ENCODE results near the gene GHDC.
"Not testable (repeated sequence)": the region's sequence is repeated elsewhere in the genome, so short reads cannot be mapped to it uniquely, and the experiment has no call there.

Gene GHDC

DNA sequence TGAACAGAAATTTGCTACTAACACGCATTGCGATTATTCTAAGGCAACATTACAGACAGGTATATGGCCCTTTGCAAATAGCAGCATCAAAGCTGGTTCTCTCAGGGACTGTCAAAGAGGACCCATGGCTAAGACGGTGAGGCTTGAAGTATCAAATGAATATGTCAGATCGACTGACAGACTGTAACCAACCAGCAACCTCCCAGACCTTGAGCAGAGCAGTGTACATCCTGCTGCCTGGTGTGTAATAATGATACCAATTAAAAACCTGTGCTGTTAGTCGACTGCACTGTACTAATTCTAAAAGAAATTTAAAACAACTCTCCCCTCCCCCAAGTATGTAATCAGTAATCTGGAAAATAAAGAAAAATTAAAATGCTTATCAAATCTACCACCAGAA is 35.9 kb upstream of the GHDC start:
- TF ChIP-seq FOXP2 (optimal IDR thresholded peaks at IDR 0.05; ENCODE audit: control extremely low read depth, extremely low read length, insufficient read depth) = no peak
- TF ChIP-seq EZH2 (IDR thresholded peaks at IDR 0.05) = no peak
- TF ChIP-seq POLR2AphosphoS5 (IDR thresholded peaks at IDR 0.05; ENCODE audit: borderline replicate concordance, low read depth, low read length) = no peak
- DNase-seq (ENCODE audit: low read depth, low spot score) = no peak
- H3K36me3 ChIP-seq (ENCODE audit: insufficient read depth, low read length) = no peaks in the 10 kb centered on the region

DNA sequence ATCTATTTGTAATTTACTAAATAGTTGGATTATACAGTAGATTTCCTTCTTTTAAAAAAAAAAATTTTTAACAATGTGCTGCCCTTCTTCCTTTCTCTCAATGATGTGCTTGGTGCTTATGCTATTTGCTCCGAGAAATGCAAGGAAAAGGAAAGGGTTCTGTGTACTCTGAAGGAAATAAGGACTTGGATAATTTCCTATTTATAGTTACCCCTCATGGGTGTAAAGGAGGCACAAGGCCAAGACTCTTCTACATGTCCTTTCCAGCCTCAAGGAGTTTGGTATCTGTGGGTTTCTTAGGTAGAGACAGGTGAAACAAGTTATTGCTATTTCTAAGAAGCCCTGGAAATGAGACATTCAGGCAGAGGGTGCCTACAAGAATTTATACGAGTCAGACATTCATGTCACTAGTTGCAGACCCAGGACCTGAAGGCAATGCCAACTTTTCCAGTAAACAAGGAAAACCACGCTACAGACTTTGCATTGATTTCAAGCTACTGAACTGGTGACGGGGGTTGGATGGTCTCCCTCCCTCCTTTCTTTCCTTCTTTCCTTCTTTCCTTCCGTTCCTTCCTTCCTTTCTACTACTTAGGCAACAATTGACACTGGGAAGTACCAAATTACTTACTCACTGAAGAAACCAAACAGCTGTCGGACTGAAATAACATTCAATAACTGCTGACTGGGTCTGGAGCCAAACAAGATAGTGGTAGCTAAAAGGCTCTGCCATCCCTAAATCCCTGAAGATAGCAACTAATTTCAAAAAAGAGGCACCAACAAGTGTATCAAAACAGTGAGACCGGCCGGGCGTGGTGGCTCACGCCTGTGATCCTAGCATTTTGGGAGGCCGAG is 33.8 kb upstream of the GHDC start:
- Histone ChIP-seq H3K9ac (ENCODE audit: insufficient read length) (no peak overlapping the region), H3K9me3 (ENCODE audit: low read depth, low read length) (no peaks in the 10 kb centered on the region), H3K27ac (no peak overlapping the region), H3K4me3 (no peak overlapping the region), H3K36me3 (ENCODE audit: insufficient read depth, low read length) (no peaks in the 10 kb centered on the region)
- no peak for TF ChIP-seq POLR2AphosphoS5 (IDR thresholded peaks at IDR 0.05; ENCODE audit: borderline replicate concordance, low read depth, low read length)
- TF ChIP-seq EZH2 (IDR thresholded peaks at IDR 0.05) = no peak
- TF ChIP-seq FOXP2 (optimal IDR thresholded peaks at IDR 0.05; ENCODE audit: control extremely low read depth, extremely low read length, insufficient read depth) = no peak
- no peak for DNase-seq (ENCODE audit: low read depth, low spot score)

More for the DNA sequence above, 35.9 kb upstream of the GHDC start:
- Histone ChIP-seq H3K9ac (ENCODE audit: insufficient read length) (no peak overlapping the region), H3K27ac (no peak overlapping the region), H3K9me3 (ENCODE audit: low read depth, low read length) (no peaks in the 10 kb centered on the region), H3K4me3 (no peak overlapping the region)

DNA sequence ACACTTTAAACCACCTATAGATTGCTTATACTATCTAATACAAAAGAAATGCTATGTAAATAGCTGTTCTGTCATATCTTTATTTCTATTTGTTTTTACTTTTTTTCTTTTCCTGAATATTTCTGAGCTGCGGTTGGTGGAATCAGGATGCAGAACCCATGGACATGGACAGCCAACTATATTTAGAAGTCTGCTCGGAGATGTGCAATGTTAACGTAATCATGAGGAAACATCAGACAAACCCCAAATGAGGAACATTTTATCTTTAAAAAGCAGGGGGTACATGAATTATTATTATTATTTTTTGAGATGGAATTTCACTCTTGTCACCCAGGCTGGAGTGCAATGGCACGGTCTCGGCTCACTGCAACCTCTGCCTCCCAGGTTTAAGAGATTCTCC is 31.4 kb upstream of the GHDC start:
- no peaks in the 10 kb centered on the region for H3K36me3 ChIP-seq (ENCODE audit: insufficient read depth, low read length)
- H3K9ac ChIP-seq (ENCODE audit: insufficient read length) = no peak overlapping the region
- TF ChIP-seq POLR2AphosphoS5 (IDR thresholded peaks at IDR 0.05; ENCODE audit: borderline replicate concordance, low read depth, low read length) (no peak), EZH2 (IDR thresholded peaks at IDR 0.05) (no peak), FOXP2 (optimal IDR thresholded peaks at IDR 0.05; ENCODE audit: control extremely low read depth, extremely low read length, insufficient read depth) (no peak)
- DNase-seq (ENCODE audit: low read depth, low spot score) = no peak
- H3K27ac ChIP-seq = no peak overlapping the region
- H3K9me3 ChIP-seq (ENCODE audit: low read depth, low read length) = no peaks in the 10 kb centered on the region
- H3K4me3 ChIP-seq = no peak overlapping the region

DNA sequence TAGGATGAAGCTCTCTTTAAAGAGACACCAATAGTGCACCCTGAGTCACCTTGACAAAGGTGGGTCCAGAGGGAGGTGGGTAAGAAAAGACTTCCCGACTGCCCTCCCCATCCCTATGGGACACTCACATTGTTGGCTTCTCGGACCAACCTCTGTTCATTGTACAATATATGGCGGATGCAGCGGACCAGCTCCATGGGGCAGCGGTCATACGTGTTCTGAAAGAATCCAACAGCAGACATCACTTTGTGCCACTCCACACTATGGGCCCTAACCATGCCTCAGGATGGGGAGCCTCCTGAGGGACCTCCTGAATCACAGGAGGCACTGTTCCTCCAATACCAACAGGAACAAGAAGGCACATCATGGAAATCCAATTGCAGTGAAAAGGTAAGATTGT is 30.4 kb upstream of the GHDC start:
- no peak overlapping the region for H3K4me3 ChIP-seq
- no peak for DNase-seq (ENCODE audit: low read depth, low spot score)
- no peaks in the 10 kb centered on the region for H3K9me3 ChIP-seq (ENCODE audit: low read depth, low read length)
- no peak for TF ChIP-seq POLR2AphosphoS5 (IDR thresholded peaks at IDR 0.05; ENCODE audit: borderline replicate concordance, low read depth, low read length)
- no peak for TF ChIP-seq EZH2 (IDR thresholded peaks at IDR 0.05)
- no peak for TF ChIP-seq FOXP2 (optimal IDR thresholded peaks at IDR 0.05; ENCODE audit: control extremely low read depth, extremely low read length, insufficient read depth)
- H3K9ac ChIP-seq (ENCODE audit: insufficient read length) = no peak overlapping the region
- no peak overlapping the region for H3K27ac ChIP-seq
- no peaks in the 10 kb centered on the region for H3K36me3 ChIP-seq (ENCODE audit: insufficient read depth, low read length)

DNA sequence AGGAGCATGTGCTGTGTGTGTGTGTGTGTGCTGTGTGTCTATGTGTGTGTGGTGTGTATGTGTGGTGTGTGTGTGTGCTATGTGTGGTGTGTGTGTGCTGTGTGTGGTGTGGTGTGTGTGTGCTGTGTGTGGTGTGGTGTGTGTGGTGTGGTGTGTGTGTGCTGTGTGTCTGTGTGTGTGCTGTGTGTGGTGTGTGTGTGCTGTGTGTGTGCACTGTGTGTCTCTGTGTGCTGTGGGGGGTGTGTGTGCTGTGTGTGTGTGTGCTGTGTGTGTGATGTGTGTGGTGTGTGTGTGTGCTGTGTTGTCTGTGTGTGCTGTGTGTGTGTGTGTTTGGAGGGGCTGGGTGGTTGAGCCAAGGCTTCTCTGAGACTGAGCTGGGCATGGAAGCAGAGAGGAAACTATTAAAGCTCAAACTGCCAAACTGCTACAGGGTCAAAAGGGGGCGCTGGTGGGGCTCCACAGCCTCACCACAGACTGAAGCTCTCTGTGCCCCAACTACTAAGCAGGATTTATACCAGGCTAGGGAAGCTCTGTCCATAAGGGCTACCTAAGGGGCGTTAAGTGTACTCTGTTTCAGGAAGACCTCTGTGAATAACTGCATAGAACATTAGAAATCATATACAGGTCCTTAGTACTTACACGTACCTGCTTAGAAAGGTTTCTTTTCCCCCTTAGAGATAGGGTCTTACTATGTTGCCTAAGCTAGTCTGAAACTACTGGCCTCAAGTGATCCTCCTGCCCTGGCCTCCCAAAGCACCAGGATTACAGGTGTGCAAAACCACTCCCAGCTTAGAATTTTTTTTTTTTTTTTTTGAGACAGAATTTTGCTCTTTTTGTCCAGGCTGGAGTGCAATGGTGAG is 27.8 kb upstream of the GHDC start:
- H3K9ac ChIP-seq (ENCODE audit: insufficient read length) = no peak overlapping the region
- H3K27ac ChIP-seq = no peak overlapping the region
- DNase-seq (ENCODE audit: low read depth, low spot score) = no peak
- H3K4me3 ChIP-seq = no peak overlapping the region
- H3K36me3 ChIP-seq (ENCODE audit: insufficient read depth, low read length) = no peaks in the 10 kb centered on the region; the same call in 1 of the 2 replicates
- no peak for TF ChIP-seq POLR2AphosphoS5 (IDR thresholded peaks at IDR 0.05; ENCODE audit: borderline replicate concordance, low read depth, low read length)
- no peak for TF ChIP-seq FOXP2 (optimal IDR thresholded peaks at IDR 0.05; ENCODE audit: control extremely low read depth, extremely low read length, insufficient read depth)
- TF ChIP-seq EZH2 (IDR thresholded peaks at IDR 0.05) = no peak
- H3K9me3 ChIP-seq (ENCODE audit: low read depth, low read length) = no peaks in the 10 kb centered on the region

DNA sequence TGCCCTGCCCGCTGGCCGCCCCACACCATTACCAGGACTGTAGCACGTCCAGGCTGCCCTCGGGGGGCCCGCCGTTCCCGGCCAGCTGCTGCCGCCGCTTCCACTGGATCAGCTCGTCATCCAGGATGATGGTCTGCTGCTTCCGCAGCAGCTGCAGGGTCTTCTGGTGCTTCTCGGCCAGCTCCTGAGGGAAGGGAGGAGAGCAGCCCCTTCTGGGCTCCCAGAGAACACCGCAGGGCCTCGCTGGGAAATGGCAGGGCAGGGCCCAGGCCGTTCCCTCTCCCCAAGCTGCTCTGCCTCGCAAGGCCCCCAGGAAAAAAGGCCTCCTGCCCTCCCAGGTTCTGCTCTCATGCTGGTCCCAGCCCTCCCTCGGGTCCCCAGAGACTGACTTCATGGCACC is 25.0 kb upstream of the GHDC start:
- DNase-seq (ENCODE audit: low read depth, low spot score); H3K4me3 ChIP-seq; H3K27ac ChIP-seq; H3K36me3 ChIP-seq (ENCODE audit: insufficient read depth, low read length); H3K9me3 ChIP-seq (ENCODE audit: low read depth, low read length); H3K9ac ChIP-seq (ENCODE audit: insufficient read length): not testable (repeated sequence)

DNA sequence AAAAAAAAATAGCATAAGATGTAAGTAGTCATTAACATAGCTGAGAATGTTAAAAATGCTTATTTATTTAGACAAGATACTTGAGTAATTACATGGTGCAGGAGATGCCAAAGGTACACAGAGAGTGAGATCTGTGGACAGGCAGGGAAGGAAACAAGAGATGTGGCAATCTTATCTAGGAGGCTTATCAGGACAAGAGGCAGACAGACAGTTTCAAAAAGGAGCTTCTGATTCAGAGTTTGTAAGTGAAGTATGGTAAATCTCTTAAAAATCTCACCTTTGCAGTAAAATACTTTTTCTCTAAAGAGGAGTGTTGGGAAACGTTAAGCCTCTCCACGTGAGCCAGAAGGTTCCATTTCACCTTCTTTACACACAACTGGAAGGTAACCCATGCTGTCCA is 19.9 kb upstream of the GHDC start:
- DNase-seq (ENCODE audit: low read depth, low spot score) = no peak
- no peak overlapping the region for H3K27ac ChIP-seq
- H3K9me3 ChIP-seq (ENCODE audit: low read depth, low read length) = no peaks in the 10 kb centered on the region
- H3K9ac ChIP-seq (ENCODE audit: insufficient read length) = no peak overlapping the region
- TF ChIP-seq FOXP2 (optimal IDR thresholded peaks at IDR 0.05; ENCODE audit: control extremely low read depth, extremely low read length, insufficient read depth) (no peak), POLR2AphosphoS5 (IDR thresholded peaks at IDR 0.05; ENCODE audit: borderline replicate concordance, low read depth, low read length) (no peak), EZH2 (IDR thresholded peaks at IDR 0.05) (no peak)
- peaks cover 15% of the 10 kb centered on the region for H3K36me3 ChIP-seq (ENCODE audit: insufficient read depth, low read length)
- no peak overlapping the region for H3K4me3 ChIP-seq

DNA sequence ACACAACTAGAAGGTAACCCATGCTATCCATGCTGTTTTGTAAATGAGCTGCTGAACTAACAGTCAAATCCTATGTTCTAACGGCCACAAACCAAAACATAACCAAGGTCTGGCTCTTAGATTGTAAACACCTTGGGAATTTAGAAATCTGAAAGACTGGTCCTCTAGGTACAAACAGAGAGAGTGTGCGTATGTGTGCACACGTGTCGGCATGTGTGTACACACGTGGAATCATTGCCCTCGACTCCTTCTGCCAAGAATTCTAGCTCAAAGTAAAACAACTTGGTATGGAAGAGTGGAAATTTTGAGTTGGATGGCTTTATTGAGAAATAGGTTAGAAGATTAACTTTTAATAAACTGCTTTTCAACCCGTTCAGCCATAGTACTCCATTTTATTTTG is 18.1 kb upstream of the GHDC start:
- Histone ChIP-seq H3K9me3 (ENCODE audit: low read depth, low read length) (no peaks in the 10 kb centered on the region), H3K36me3 (ENCODE audit: insufficient read depth, low read length) (peaks cover 16% of the 10 kb centered on the region), H3K27ac (no peak overlapping the region), H3K9ac (ENCODE audit: insufficient read length) (no peak overlapping the region), H3K4me3 (no peak overlapping the region)
- TF ChIP-seq POLR2AphosphoS5 (IDR thresholded peaks at IDR 0.05; ENCODE audit: borderline replicate concordance, low read depth, low read length) = no peak
- DNase-seq (ENCODE audit: low read depth, low spot score) = no peak

DNA sequence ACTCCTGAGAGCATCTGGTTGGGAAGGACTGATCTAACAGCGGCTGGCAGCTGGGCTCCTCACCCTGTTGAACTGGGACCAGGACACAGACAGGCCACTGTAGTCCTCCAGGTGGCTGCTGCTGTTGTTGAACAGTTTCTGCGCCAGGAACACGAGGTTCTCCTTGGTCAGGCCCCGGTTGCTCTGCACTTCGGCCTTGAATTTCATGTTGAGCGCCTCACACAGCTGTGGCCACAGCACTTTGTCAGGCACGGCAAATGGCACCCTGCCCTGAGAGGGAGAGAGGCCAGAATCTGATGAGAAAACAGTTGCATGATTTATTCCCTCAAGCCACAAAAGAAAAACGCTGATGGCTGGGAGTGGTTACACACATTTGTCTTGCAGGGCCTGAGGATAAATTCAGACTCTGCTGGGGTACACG is 17.6 kb upstream of the GHDC start:
- H3K4me3 ChIP-seq; H3K9ac ChIP-seq (ENCODE audit: insufficient read length); H3K27ac ChIP-seq; DNase-seq (ENCODE audit: low read depth, low spot score); H3K9me3 ChIP-seq (ENCODE audit: low read depth, low read length): not testable (repeated sequence)
- H3K36me3 ChIP-seq (ENCODE audit: insufficient read depth, low read length) = peaks cover 19% of the 10 kb centered on the region

All from SK-N-MC (cell line).